MCF 10A (cell line): ENCODE data around the gene CPN2. TPM values are rescaled to one million over a fixed set of nuclear protein-coding genes. Genes with fewer than 3 reads are reported as not detected.

Experiments used
- BruUV-seq: library from RNA; stranded (reverse); fragments of 400-500 nt; replicated peaks from 2 replicates; lab custom pipeline; 2021; lab: Mats Ljungman, UMichigan
- CTCF ChIA-PET: fragments of 300-600 bp; sonication (Branson Sonifier 250); formaldehyde crosslinking; extraction: SDS; loops from one replicate; lab custom pipeline; 2021; ENCODE audit warnings: antibody characterized with exemption, inconsistent platforms; lab: Yijun Ruan, JAX
- POLR2A ChIA-PET: fragments of 300-600, 350-650 bp; sonication (Branson Sonifier 250); formaldehyde crosslinking; extraction: SDS; loops from one replicate; lab custom pipeline; 2020; ENCODE audit warnings: antibody characterized with exemption, inconsistent platforms; lab: Yijun Ruan, JAX
- DNase-seq: peaks from one replicate; pipeline ENCODE4 v3.0.0-alpha.2; 2018; ENCODE audit not compliant: unreplicated experiment
- H3K27ac Mint-ChIP-seq: one replicate; pipeline ENCODE4 v1.8.0; 2022; ENCODE audit warnings: mild to moderate bottlenecking, low read depth, mixed read lengths; ENCODE audit not compliant: unreplicated experiment
- H3K27me3 Mint-ChIP-seq: one replicate; pipeline ENCODE4 v1.8.0; 2022; ENCODE audit warnings: mixed read lengths; ENCODE audit not compliant: insufficient read depth, unreplicated experiment
- H3K36me3 Mint-ChIP-seq: one replicate; pipeline ENCODE4 v1.8.0; 2022; ENCODE audit warnings: mild to moderate bottlenecking, moderate library complexity, mixed read lengths; ENCODE audit not compliant: insufficient read depth, unreplicated experiment
- H3K4me1 Mint-ChIP-seq: one replicate; pipeline ENCODE4 v1.8.0; 2022; ENCODE audit warnings: mixed read lengths; ENCODE audit not compliant: insufficient read depth, unreplicated experiment
- H3K4me3 Mint-ChIP-seq: one replicate; pipeline ENCODE4 v1.8.0; 2022; ENCODE audit warnings: mild to moderate bottlenecking, moderate library complexity, mixed read lengths; ENCODE audit not compliant: unreplicated experiment
- H3K9me3 Mint-ChIP-seq: one replicate; pipeline ENCODE4 v1.8.0; 2022; ENCODE audit warnings: mixed read lengths; ENCODE audit not compliant: unreplicated experiment
- CTCF ChIP-seq: fragments of 200-600 bp; IDR thresholded peaks from one replicate; pipeline ENCODE4 v1.8.0; 2022; ENCODE audit warnings: antibody characterized with exemption, mild to moderate bottlenecking; ENCODE audit not compliant: unreplicated experiment
- intact Hi-C: fragments of 100-400 bp; cut with micrococcal nuclease; formaldehyde crosslinking; loops from 2 replicates; pipeline ENCODE4 v1.14.1; 2022
- total RNA-seq: library from RNA; stranded (reverse); gene quantifications from 2 replicates; pipeline ENCODE4 v1.2.3, GENCODE V29; 2022

CPN2 gene
- total RNA-seq, 1 experiment from 2014 or later = not detected

GRCh38 chr3:194325424-194326153 is 25.5 kb downstream of the CPN2 start:
- Mint-ChIP-seq H3K4me1 (peaks cover 13% of the 10 kb centered on the region), H3K9me3 (no peaks in the 10 kb centered on the region), H3K27ac (no peak overlapping the region), H3K4me3 (no peak overlapping the region), H3K36me3 (no peaks in the 10 kb centered on the region), H3K27me3 (no peaks in the 10 kb centered on the region)
- TF ChIP-seq CTCF = no peak
- CTCF ChIA-PET = interaction anchor here (0.6 to 1.3 kb wide), 3 partner anchors 18 to 499 kb away, joined by 3 to 8 read pairs (median 3); no protein-coding TSS in a partner anchor
- DNase-seq = no peak
- BruUV-seq = no TSS peak
- POLR2A ChIA-PET = interaction anchor here (0.9 kb wide), 1 partner anchor 18 kb away, joined by 4 read pairs; no protein-coding TSS in a partner anchor
- intact Hi-C loops = no loop called here

GRCh38 chr3:194324823-194325327 is 26.3 kb downstream of the CPN2 start:
- BruUV-seq = no TSS peak
- Mint-ChIP-seq H3K4me3 (no peak overlapping the region), H3K27me3 (no peaks in the 10 kb centered on the region), H3K36me3 (no peaks in the 10 kb centered on the region), H3K9me3 (no peaks in the 10 kb centered on the region), H3K27ac (no peak overlapping the region), H3K4me1 (peaks cover 5% of the 10 kb centered on the region)
- no peak for TF ChIP-seq CTCF
- CTCF ChIA-PET = interaction anchor here (0.6 to 1.3 kb wide), 2 partner anchors 19 to 498 kb away, joined by 3 to 8 read pairs; no protein-coding TSS in a partner anchor
- intact Hi-C loops = no loop called here
- DNase-seq = no peak
- POLR2A ChIA-PET = interaction anchor here (0.9 to 9.7 kb wide), 5 partner anchors 10 to 544 kb away, joined by 4 to 193 read pairs (median 22); partner anchors contain the start of gene HES1

- H3K27me3 Mint-ChIP-seq = no peaks in the 10 kb centered on the region
- H3K9me3 Mint-ChIP-seq = no peaks in the 10 kb centered on the region
- TF ChIP-seq CTCF = no peak
- intact Hi-C loops = loop anchor here (2.0 kb wide), 1 partner anchor 493 kb away; no protein-coding TSS in a partner anchor
- H3K4me3 Mint-ChIP-seq = no peak overlapping the region
- POLR2A ChIA-PET = interaction anchor here (0.8 to 9.7 kb wide), 9 partner anchors 7 to 543 kb away, joined by 3 to 193 read pairs (median 19); partner anchors contain the start of gene HES1
- H3K4me1 Mint-ChIP-seq = no peaks in the 10 kb centered on the region
- no peak overlapping the region for H3K27ac Mint-ChIP-seq
- peak; percentile 86 for DNase-seq
- CTCF ChIA-PET = interaction anchor here (0.6 to 9.2 kb wide), 3 partner anchors 8 to 21 kb away, joined by 3 to 112 read pairs (median 3); no protein-coding TSS in a partner anchor
- BruUV-seq = no TSS peak
- H3K36me3 Mint-ChIP-seq = no peaks in the 10 kb centered on the region
Observed at GRCh38 chr3:194323785-194324735, 27.1 kb downstream of the CPN2 start.
